ENCODE data around the gene XCL2. TPM values are rescaled to one million over a fixed set of nuclear protein-coding genes. Genes with fewer than 3 reads are reported as not detected.

XCL2 gene
- total and polyA plus RNA-seq, 3 experiments from 2014 or later: 90.6 to 350 (median 316) TPM

DNA sequence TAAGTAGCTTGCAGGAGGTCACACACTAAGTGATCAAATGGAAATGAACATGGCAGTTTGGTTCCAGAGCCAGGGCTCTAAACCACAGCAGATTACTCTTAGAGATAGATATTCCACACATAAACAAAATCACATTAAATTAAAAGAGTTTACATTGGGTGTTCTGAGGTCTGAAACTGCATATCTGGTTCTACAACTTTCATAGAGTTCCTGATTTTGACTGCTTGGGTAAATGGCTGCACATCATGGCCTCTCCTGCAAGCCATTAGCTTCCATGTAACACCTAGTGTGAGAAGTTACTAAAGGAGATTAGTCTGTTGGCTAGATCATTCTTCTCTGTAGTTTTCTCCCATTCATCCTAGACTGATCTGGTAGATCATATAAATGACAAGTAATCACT lies 12.8 kb upstream of the XCL2 start:
- H3K4me1 ChIP-seq (ENCODE audit: insufficient read depth, low read length): peaks cover 28% of the 10 kb centered on the region
- Mint-ChIP-seq H3K27ac (peak overlapping the region in 6 of 8 donors; percentile 6 to 70 (median 40)), H3K27me3 (no peaks in the 10 kb centered on the region), H3K36me3 (peaks cover 0 to 7% (median 0%) of the 10 kb centered on the region in 3 donors), H3K4me3 (peak overlapping the region in 2 of 7 donors; percentile 24 to 37), H3K4me1 (peaks cover 48 to 64% (median 60%) of the 10 kb centered on the region in 3 donors), H3K9me3 (no peaks in the 10 kb centered on the region)
- H3K9me3 ChIP-seq (ENCODE audit: low read length): no peaks in the 10 kb centered on the region
- CTCF ChIA-PET: no interaction called here
- H3K27ac ChIP-seq (ENCODE audit: low read depth, low read length): no peak overlapping the region
- POLR2A ChIA-PET: no interaction called here
- H3K4me3 ChIP-seq (ENCODE audit: low read length): no peak overlapping the region
- no peaks in the 10 kb centered on the region for H3K27me3 ChIP-seq (ENCODE audit: insufficient read depth, low read length, poor library complexity, severe bottlenecking)
- DNase-seq: no peak
- no peaks in the 10 kb centered on the region for H3K36me3 ChIP-seq (ENCODE audit: insufficient read depth, low read length)

DNA sequence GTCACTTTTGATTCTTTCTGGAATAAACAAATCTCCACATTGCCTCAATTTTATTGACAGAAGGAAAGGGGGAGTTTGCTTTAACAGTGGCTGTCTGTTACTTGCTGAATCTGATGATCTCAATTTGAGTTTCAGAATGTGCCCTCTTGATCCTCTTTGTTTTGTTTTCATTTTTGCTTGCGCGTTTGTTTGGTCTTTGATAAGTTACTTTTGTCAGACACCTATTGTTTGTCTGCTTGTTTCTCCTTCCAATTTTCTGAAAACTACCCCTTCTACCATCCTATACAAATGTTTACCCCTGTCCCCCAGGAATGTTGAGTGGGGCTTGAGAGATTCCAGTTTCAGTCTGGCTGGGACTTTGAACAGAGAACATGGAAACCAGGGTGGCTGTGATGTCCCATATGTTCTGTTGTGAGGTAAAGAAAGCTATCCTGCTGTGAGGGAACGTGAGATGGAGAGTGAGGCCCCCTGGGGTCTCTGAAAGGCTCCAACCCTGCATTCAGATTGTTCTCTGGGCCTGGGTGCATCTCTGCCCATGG lies 11.8 kb upstream of the XCL2 start:
- DNase-seq: no peak
- POLR2A ChIA-PET: no interaction called here
- peak overlapping the region; percentile 56 to 91 (median 74) for H3K27ac Mint-ChIP-seq
- no peak overlapping the region for H3K27ac ChIP-seq (ENCODE audit: low read depth, low read length)
- H3K9me3 ChIP-seq (ENCODE audit: low read length): no peaks in the 10 kb centered on the region
- H3K36me3 Mint-ChIP-seq: peaks cover 0 to 2% (median 0%) of the 10 kb centered on the region in 3 donors
- no peak overlapping the region for H3K4me3 ChIP-seq (ENCODE audit: low read length)
- no peaks in the 10 kb centered on the region for H3K9me3 Mint-ChIP-seq
- peaks cover 28% of the 10 kb centered on the region for H3K4me1 ChIP-seq (ENCODE audit: insufficient read depth, low read length)
- H3K27me3 ChIP-seq (ENCODE audit: insufficient read depth, low read length, poor library complexity, severe bottlenecking): no peaks in the 10 kb centered on the region
- H3K27me3 Mint-ChIP-seq: no peaks in the 10 kb centered on the region
- no peaks in the 10 kb centered on the region for H3K36me3 ChIP-seq (ENCODE audit: insufficient read depth, low read length)
- peak overlapping the region; percentile 7 to 82 (median 73) for H3K4me3 Mint-ChIP-seq
- peaks cover 50 to 66% (median 60%) of the 10 kb centered on the region in 3 donors for H3K4me1 Mint-ChIP-seq
- CTCF ChIA-PET: interaction anchor here (1.0 kb wide), 1 partner anchor 111 kb away, joined by 3 read pairs; no protein-coding TSS in a partner anchor

DNA sequence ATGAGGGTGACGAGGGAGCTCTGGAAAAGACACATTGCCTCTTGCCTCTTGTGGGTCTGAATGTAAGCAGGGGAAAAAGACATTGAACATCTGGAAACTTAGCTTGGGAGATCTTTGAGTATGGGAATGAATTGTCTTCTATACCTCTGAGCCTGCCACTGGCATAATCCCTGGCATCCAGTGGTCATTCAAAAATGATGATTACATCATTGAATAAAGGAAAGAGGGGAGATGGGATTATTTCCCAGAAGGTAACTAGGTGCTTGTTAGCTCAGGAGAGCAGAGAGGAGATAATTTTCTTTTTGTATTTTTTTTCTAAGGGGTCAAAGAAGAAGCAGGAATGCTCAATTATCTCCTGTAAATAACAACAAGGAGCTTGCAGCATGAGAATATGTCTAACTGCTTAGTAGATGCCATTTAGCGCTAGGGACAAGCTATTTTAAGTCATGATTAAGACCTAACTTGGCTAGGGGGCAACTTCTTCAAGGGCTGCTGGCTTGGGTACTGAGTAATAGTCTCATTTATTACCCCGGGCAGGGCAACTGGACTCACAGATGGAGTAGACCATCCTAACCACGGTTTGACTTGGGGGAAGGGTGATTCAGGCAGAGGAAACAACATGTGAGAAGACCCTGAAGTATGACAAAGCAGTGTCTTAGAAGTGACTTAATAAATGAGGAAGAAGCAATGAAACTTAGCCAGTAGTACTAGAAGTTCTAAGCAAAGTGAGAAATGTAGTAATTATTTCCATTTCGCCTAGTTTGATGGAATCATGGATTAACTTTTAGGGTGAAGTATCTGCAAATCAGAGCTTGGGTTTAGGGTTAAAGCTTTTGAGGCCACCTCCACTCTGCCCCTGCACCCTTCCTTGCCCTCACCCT lies 11.0 kb upstream of the XCL2 start:
- H3K4me3 ChIP-seq (ENCODE audit: low read length): no peak overlapping the region
- no peak for DNase-seq
- H3K4me1 Mint-ChIP-seq: peaks cover 50 to 66% (median 60%) of the 10 kb centered on the region in 3 donors
- ChIA-PET POLR2A (interaction anchor here (1.7 kb wide), 1 partner anchor 19 kb away, joined by 5 read pairs; no protein-coding TSS in a partner anchor), CTCF (interaction anchor here (0.9 to 1.7 kb wide), 7 partner anchors 14 to 212 kb away, joined by 3 to 4 read pairs (median 3); no protein-coding TSS in a partner anchor)
- no peaks in the 10 kb centered on the region for H3K36me3 ChIP-seq (ENCODE audit: insufficient read depth, low read length)
- H3K4me3 Mint-ChIP-seq: peak overlapping the region; percentile 5 to 82 (median 73)
- no peaks in the 10 kb centered on the region for H3K9me3 Mint-ChIP-seq
- H3K4me1 ChIP-seq (ENCODE audit: insufficient read depth, low read length): peaks cover 28% of the 10 kb centered on the region
- no peaks in the 10 kb centered on the region for H3K9me3 ChIP-seq (ENCODE audit: low read length)
- peak overlapping the region; percentile 68 to 91 (median 76) for H3K27ac Mint-ChIP-seq
- no peaks in the 10 kb centered on the region for H3K36me3 Mint-ChIP-seq
- no peaks in the 10 kb centered on the region for H3K27me3 Mint-ChIP-seq
- H3K27ac ChIP-seq (ENCODE audit: low read depth, low read length): no peak overlapping the region
- no peaks in the 10 kb centered on the region for H3K27me3 ChIP-seq (ENCODE audit: insufficient read depth, low read length, poor library complexity, severe bottlenecking)

DNA sequence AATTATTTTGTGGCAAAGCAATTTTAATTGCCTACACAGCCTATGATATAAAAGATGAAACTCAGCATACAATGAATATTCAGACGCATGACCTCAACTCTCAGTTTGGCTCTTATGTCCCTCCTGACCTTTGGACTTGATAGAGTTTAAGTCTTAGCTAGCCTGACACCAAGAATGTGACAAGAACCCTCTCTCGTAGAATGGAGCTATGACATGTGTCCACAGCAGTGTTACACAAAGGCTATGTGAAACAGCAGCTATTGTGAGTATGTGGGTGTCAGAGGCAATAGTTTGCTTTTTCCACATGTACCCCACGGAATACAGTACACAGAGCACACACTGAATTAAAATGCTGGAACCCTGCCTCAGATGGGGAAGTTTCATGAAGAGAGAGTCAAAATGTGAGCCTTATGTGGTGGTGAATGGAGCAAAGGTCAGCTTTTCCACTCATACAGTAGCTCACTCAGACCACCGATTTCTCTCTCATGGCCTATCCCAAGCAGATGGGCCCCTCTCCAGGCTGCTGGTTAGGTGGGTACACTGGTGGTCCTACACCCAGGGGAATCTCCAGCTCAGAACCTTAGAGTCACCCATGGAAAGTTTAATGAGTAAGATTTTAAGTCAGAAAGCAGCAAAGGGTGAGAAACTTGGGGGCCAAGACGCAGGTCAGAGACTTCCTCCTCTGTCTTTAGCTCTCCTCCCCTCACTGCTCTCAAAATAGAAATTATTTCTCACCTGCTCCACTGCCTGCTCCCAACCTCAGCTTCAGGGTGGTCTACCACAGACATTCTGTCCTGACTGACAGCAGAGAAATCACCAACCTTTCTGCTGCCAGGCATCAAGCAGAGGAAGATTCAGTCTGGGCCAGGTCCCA lies 10.1 kb upstream of the XCL2 start:
- DNase-seq: peak in 1 of 5 donors; percentile 49
- peaks cover 0 to 5% (median 0%) of the 10 kb centered on the region in 5 donors for H3K9me3 Mint-ChIP-seq
- peak overlapping the region; percentile 5 to 75 (median 38) for H3K4me3 Mint-ChIP-seq
- ChIA-PET POLR2A (interaction anchor here (1.7 kb wide), 1 partner anchor 18 kb away, joined by 5 read pairs; no protein-coding TSS in a partner anchor), CTCF (interaction anchor here (0.9 to 1.9 kb wide), 8 partner anchors 15 to 211 kb away, joined by 3 to 4 read pairs (median 3); no protein-coding TSS in a partner anchor)
- H3K36me3 ChIP-seq (ENCODE audit: insufficient read depth, low read length): no peaks in the 10 kb centered on the region
- H3K27ac Mint-ChIP-seq: peak overlapping the region; percentile 68 to 91 (median 76)
- no peaks in the 10 kb centered on the region for H3K9me3 ChIP-seq (ENCODE audit: low read length)
- no peak overlapping the region for H3K27ac ChIP-seq (ENCODE audit: low read depth, low read length)
- peaks cover 0 to 3% (median 0%) of the 10 kb centered on the region in 3 donors for H3K36me3 Mint-ChIP-seq
- H3K4me1 Mint-ChIP-seq: peaks cover 53 to 66% (median 60%) of the 10 kb centered on the region in 3 donors
- no peak overlapping the region for H3K4me3 ChIP-seq (ENCODE audit: low read length)
- peaks cover 28% of the 10 kb centered on the region for H3K4me1 ChIP-seq (ENCODE audit: insufficient read depth, low read length)
- H3K27me3 Mint-ChIP-seq: no peaks in the 10 kb centered on the region
- H3K27me3 ChIP-seq (ENCODE audit: insufficient read depth, low read length, poor library complexity, severe bottlenecking): no peaks in the 10 kb centered on the region

DNA sequence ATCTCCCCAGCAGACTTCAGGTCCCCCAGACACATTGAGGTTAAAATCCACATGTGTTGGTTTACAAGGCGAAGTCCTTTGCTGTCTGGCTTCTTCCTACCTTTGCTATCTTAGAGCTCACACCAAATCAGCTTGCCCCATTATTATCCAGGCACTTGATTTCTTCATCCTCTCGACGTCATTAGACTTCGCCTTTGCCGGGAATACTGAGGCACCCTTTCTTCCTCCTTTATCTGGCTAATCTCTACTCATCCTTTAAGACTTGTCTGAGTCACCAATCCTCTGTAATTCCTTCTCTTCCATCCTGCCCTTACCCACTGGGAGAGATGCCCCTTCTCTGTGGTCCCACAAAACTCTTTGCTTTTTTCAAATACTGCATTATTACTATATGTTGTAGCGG lies 9.2 kb upstream of the XCL2 start:
- H3K4me1 Mint-ChIP-seq: peaks cover 51 to 63% (median 56%) of the 10 kb centered on the region in 3 donors
- Histone ChIP-seq H3K27ac (ENCODE audit: low read depth, low read length) (no peak overlapping the region), H3K4me3 (ENCODE audit: low read length) (no peak overlapping the region), H3K27me3 (ENCODE audit: insufficient read depth, low read length, poor library complexity, severe bottlenecking) (no peaks in the 10 kb centered on the region), H3K4me1 (ENCODE audit: insufficient read depth, low read length) (peaks cover 26% of the 10 kb centered on the region), H3K36me3 (ENCODE audit: insufficient read depth, low read length) (no peaks in the 10 kb centered on the region), H3K9me3 (ENCODE audit: low read length) (no peaks in the 10 kb centered on the region)
- H3K27me3 Mint-ChIP-seq: no peaks in the 10 kb centered on the region
- H3K4me3 Mint-ChIP-seq: no peak overlapping the region
- peaks cover 0 to 12% (median 0%) of the 10 kb centered on the region in 3 donors for H3K36me3 Mint-ChIP-seq
- peaks cover 0 to 5% (median 0%) of the 10 kb centered on the region in 5 donors for H3K9me3 Mint-ChIP-seq
- no peak for DNase-seq
- H3K27ac Mint-ChIP-seq: peak overlapping the region in 3 of 8 donors; percentile 31 to 55 (median 51)
- POLR2A ChIA-PET: interaction anchor here (1.7 kb wide), 1 partner anchor 17 kb away, joined by 5 read pairs; no protein-coding TSS in a partner anchor
- CTCF ChIA-PET: interaction anchor here (1.9 kb wide), 1 partner anchor 26 kb away, joined by 4 read pairs; no protein-coding TSS in a partner anchor

DNA sequence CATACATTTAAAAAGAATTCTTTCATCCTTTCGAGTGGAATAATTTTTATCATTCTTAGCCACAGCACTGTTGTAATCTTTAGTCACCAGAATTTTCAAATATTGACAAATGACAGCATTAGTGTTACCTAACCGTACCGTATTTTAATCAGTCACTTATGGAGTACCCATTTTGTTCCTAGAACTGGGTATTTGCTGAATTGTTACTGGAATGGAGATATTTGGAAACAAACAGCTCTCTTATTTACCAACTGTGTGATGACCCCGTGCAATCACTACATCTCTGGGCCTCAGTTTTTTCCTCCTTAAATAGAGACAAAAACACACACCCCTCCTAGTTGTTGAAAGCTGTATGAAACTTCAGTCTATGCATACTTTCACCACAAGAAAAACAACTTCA lies 7.9 kb upstream of the XCL2 start:
- POLR2A ChIA-PET: no interaction called here
- CTCF ChIA-PET: no interaction called here
- H3K36me3 Mint-ChIP-seq: peaks cover 0 to 19% (median 2%) of the 10 kb centered on the region in 3 donors

DNA sequence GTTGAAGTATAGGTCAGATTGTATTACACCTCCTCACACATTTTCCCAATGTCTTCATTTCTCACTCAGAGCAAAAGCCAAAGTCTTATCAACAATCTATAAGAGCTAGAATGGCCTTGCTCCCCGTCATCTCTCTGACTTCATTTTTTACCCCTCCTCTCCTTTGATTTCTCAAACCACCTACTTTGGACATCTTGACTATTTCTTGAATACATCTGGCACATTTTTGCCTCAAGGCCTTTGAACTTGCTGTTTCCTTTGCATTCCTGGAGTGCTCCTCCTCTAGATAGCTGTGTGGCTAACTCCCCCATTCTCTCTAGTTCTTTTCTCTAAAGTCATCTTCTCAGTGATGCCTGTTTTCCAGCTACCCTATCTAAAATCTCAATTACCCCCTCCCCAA lies 7.2 kb upstream of the XCL2 start:
- Histone ChIP-seq H3K27ac (ENCODE audit: low read depth, low read length) (no peak overlapping the region), H3K9me3 (ENCODE audit: low read length) (no peaks in the 10 kb centered on the region), H3K4me1 (ENCODE audit: insufficient read depth, low read length) (peaks cover 17% of the 10 kb centered on the region), H3K4me3 (ENCODE audit: low read length) (no peak overlapping the region), H3K27me3 (ENCODE audit: insufficient read depth, low read length, poor library complexity, severe bottlenecking) (no peaks in the 10 kb centered on the region), H3K36me3 (ENCODE audit: insufficient read depth, low read length) (no peaks in the 10 kb centered on the region)
- no peak overlapping the region for H3K27ac Mint-ChIP-seq
- DNase-seq: no peak
- ChIA-PET POLR2A (no interaction called here), CTCF (no interaction called here)
- H3K27me3 Mint-ChIP-seq: no peaks in the 10 kb centered on the region
- H3K4me3 Mint-ChIP-seq: no peak overlapping the region
- peaks cover 0 to 19% (median 2%) of the 10 kb centered on the region in 3 donors for H3K36me3 Mint-ChIP-seq
- H3K9me3 Mint-ChIP-seq: peaks cover 0 to 5% (median 0%) of the 10 kb centered on the region in 5 donors
- peaks cover 34 to 45% (median 37%) of the 10 kb centered on the region in 3 donors for H3K4me1 Mint-ChIP-seq

More for the DNA sequence above, 7.9 kb upstream of the XCL2 start:
- H3K4me1 Mint-ChIP-seq: peaks cover 41 to 51% (median 43%) of the 10 kb centered on the region in 3 donors
- Histone ChIP-seq H3K27ac (ENCODE audit: low read depth, low read length) (no peak overlapping the region), H3K27me3 (ENCODE audit: insufficient read depth, low read length, poor library complexity, severe bottlenecking) (no peaks in the 10 kb centered on the region), H3K36me3 (ENCODE audit: insufficient read depth, low read length) (no peaks in the 10 kb centered on the region), H3K9me3 (ENCODE audit: low read length) (no peaks in the 10 kb centered on the region), H3K4me1 (ENCODE audit: insufficient read depth, low read length) (peaks cover 19% of the 10 kb centered on the region), H3K4me3 (ENCODE audit: low read length) (no peak overlapping the region)
- no peak overlapping the region for H3K27ac Mint-ChIP-seq
- no peaks in the 10 kb centered on the region for H3K27me3 Mint-ChIP-seq
- no peak for DNase-seq
- H3K9me3 Mint-ChIP-seq: peaks cover 0 to 5% (median 0%) of the 10 kb centered on the region in 5 donors
- H3K4me3 Mint-ChIP-seq: no peak overlapping the region

Data from CD8-positive, alpha-beta memory T cell (primary cell).